HFF-Myc (cell line): ENCODE results near the gene GAP43.
"Not testable (repeated sequence)": the region's sequence is repeated elsewhere in the genome, so short reads cannot be mapped to it uniquely, and the experiment has no call there.

Source experiments
- DNase-seq: peaks from one replicate; pipeline ENCODE4 v3.0.0-alpha.2; 2011; ENCODE audit warnings: low read depth; ENCODE audit errors: extremely low read depth
- H3K4me3 ChIP-seq: replicated peaks from 2 replicates; pipeline ENCODE4 v1.5.1; 2011; ENCODE audit warnings: low read depth, mild to moderate bottlenecking, control low read depth, low read length
- TF ChIP-seq, protein P1 (sequence below): IDR thresholded peaks from 2 replicates; pipeline ENCODE4 v1.5.1; 2012; ENCODE audit warnings: mild to moderate bottlenecking, low read depth, low read length, control low read depth; ENCODE audit errors: missing control alignments

Gene GAP43

DNA sequence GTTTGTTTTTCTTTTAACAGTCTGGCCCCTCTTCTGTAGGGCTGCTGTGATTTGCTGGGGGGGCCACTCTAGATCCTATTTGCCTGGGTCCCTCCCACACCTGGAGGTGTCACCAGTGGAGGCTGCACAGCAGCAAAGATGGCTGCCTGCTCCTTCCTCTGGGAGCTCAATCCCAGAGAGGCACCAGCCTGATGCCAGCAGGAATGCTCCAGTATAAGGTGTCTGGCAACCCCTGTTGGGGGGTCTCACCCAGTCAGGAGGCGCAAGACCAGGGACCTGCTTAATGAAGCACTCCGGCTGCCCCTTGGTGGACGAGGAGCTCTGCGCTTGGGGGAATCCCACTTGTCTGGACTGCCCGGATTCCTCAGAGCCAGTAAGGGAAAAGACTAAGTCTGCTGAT, 118.3 kb downstream of the GAP43 start:
- TF ChIP-seq, protein P1, sequence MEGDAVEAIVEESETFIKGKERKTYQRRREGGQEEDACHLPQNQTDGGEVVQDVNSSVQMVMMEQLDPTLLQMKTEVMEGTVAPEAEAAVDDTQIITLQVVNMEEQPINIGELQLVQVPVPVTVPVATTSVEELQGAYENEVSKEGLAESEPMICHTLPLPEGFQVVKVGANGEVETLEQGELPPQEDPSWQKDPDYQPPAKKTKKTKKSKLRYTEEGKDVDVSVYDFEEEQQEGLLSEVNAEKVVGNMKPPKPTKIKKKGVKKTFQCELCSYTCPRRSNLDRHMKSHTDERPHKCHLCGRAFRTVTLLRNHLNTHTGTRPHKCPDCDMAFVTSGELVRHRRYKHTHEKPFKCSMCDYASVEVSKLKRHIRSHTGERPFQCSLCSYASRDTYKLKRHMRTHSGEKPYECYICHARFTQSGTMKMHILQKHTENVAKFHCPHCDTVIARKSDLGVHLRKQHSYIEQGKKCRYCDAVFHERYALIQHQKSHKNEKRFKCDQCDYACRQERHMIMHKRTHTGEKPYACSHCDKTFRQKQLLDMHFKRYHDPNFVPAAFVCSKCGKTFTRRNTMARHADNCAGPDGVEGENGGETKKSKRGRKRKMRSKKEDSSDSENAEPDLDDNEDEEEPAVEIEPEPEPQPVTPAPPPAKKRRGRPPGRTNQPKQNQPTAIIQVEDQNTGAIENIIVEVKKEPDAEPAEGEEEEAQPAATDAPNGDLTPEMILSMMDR = no peak
- H3K4me3 ChIP-seq = no peak overlapping the region
- no peak for DNase-seq

- not testable (repeated sequence) for H3K4me3 ChIP-seq, DNase-seq
Measured at GRCh38 chr3:115744516-115744915, 121.2 kb downstream of the GAP43 start.

- not testable (repeated sequence) for DNase-seq, H3K4me3 ChIP-seq
Measured at GRCh38 chr3:115752978-115753377, 129.7 kb downstream of the GAP43 start.

DNA sequence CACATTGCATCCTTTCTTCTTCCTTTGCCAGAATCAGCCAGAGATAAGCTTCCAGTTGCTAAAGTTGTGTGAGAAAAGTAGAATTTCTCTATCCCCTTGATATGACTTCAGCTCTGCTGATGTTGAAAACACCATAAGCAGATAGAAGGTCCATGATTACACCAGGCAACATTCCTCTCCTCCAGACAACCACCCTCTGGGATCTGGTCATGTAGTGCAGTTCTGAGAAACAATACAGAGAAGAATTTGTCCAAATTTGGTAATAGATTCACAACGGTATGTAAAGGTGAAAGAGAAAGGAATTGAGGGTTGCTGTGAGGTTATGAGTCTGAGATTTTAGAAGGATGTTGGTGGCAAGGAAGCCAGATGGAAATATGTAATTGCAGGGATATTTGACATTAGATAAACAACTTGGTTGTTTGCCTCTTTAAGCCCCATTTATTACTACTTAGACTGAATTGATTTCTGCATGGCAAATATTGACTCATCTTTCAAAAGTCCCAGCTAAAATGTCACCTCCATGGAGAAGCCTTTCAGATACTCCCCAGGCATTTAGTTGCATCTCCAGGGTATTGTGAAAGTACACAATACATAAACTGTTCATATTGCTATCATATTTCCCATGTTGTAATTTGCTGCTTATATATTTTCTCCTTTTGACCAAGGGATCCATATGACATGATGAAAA, 134.9 kb downstream of the GAP43 start:
- no peak overlapping the region for H3K4me3 ChIP-seq
- DNase-seq = no peak
- TF ChIP-seq, protein P1 = no peak

DNA sequence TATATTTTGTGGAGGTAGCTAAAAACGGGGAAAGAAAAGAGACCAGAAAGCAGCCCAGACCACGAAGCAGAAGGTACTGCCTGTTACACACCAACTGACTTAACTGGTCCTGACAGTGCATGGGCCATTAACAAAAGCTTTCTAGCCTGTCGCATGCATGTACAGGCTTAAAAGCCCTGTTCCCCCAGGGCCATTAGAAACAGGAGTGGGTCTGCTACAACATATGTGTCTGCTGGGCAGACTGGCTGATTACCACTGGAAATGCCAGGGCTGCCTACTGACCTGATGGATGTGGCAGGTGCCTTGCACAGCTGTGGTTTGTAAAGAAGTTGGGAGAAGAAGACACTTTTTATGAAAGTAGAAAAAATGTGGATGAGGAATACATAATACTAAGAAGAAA, 137.4 kb downstream of the GAP43 start:
- H3K4me3 ChIP-seq = no peak overlapping the region
- TF ChIP-seq, protein P1 = no peak
- no peak for DNase-seq

DNA sequence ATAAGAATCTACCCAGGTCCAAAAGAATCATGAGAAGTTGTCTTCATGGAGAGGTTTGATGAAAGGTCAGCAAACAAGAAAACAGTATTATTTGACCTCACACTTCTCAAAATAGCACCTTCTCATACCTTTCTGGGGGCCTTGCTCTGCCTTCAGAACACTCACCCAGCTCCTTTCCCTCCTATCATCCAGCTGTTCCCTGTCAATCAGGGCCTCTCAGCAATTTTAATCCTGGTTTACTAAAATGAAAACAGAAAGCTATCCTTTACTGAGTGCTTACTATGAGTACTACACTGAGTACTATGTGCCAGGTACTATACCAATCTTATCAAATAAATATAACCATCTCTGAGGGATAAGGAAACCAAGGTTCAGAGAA, 138.6 kb downstream of the GAP43 start:
- TF ChIP-seq, protein P1 = no peak
- DNase-seq = no peak
- H3K4me3 ChIP-seq = no peak overlapping the region

- H3K4me3 ChIP-seq = no peak overlapping the region
- TF ChIP-seq, protein P1 = no peak
- DNase-seq = no peak
Measured at GRCh38 chr3:115766587-115767482, 143.5 kb downstream of the GAP43 start.
